IMR-90 (cell line): ENCODE measurements around the gene SLC5A3. TPM values are rescaled to one million over a fixed set of nuclear protein-coding genes. Genes with fewer than 3 reads are reported as not detected.

Source experiments
- ATAC-seq: fragments of 200-7000 bp; cut with Tn5 transposase; 2 replicates; pipeline ENCODE4 v1.9.1; 2020; ENCODE audit warnings: low read depth, mild to moderate bottlenecking, moderate library complexity
- BruUV-seq: library from RNA; stranded (reverse); fragments of 400-500 nt; replicated peaks from 2 replicates; lab custom pipeline; 2021; lab: Mats Ljungman, UMichigan
- CTCF ChIA-PET: fragments of 300-600 bp; formaldehyde crosslinking; extraction: SDS; loops from one replicate; lab custom pipeline; 2021; ENCODE audit warnings: antibody characterized with exemption; lab: Yijun Ruan, JAX
- POLR2A ChIA-PET: fragments of 300-600 bp; sonication (Branson Sonifier 250); formaldehyde crosslinking; loops from one replicate; lab custom pipeline; 2022; ENCODE audit warnings: antibody characterized with exemption; ENCODE audit not compliant: unreplicated experiment; lab: Charles Lee
- DNase-seq: peaks from one replicate; pipeline ENCODE4 v3.0.0; 2013
- H2AFZ ChIP-seq: replicated peaks from 2 replicates; pipeline ENCODE3; 2013; ENCODE audit warnings: low read length, mild to moderate bottlenecking; ENCODE audit not compliant: poor library complexity
- H2AK5ac ChIP-seq: 2 replicates; pipeline ENCODE4 v1.6.1; 2013; ENCODE audit warnings: low read depth, low read length, inconsistent platforms
- H2AK9ac ChIP-seq: replicated peaks from 2 replicates; pipeline ENCODE3; 2013; ENCODE audit warnings: mild to moderate bottlenecking, low read depth, low read length, moderate library complexity; ENCODE audit not compliant: poor library complexity
- H2BK120ac ChIP-seq: 2 replicates; pipeline ENCODE4 v1.6.1; 2013; ENCODE audit warnings: low read depth, low read length, inconsistent platforms
- H2BK15ac ChIP-seq: 3 replicates; pipeline ENCODE4 v1.6.1; 2013; ENCODE audit warnings: low read depth, low read length, inconsistent platforms
- H2BK20ac ChIP-seq: 2 replicates; pipeline ENCODE4 v1.6.1; 2013; ENCODE audit warnings: low read depth, mild to moderate bottlenecking, inconsistent platforms, low read length, moderate library complexity
- H2BK5ac ChIP-seq: 2 replicates; pipeline ENCODE4 v1.6.1; 2013; ENCODE audit warnings: mild to moderate bottlenecking, low read depth, low read length, inconsistent platforms; ENCODE audit not compliant: poor library complexity, severe bottlenecking
- H3K14ac ChIP-seq: replicated peaks from 2 replicates; pipeline ENCODE4 v1.6.1; 2013; ENCODE audit warnings: low read depth, low read length, inconsistent platforms
- H3K18ac ChIP-seq: 2 replicates; pipeline ENCODE4 v1.6.1; 2013; ENCODE audit warnings: low read depth, low read length, control low read depth
- H3K23ac ChIP-seq: 2 replicates; pipeline ENCODE4 v1.6.1; 2013; ENCODE audit warnings: low read depth, low read length, inconsistent platforms
- H3K27ac ChIP-seq: 2 replicates; pipeline ENCODE4 v1.5.1; 2013; ENCODE audit warnings: mild to moderate bottlenecking, control low read depth, low read length; ENCODE audit not compliant: insufficient read depth
- H3K27me3 ChIP-seq: 2 replicates; pipeline ENCODE4 v1.6.1; 2013; ENCODE audit warnings: low read length; ENCODE audit not compliant: control insufficient read depth, insufficient read depth
- H3K36me3 ChIP-seq: 2 replicates; pipeline ENCODE4 v1.6.1; 2013; ENCODE audit warnings: low read length, mixed read lengths; ENCODE audit not compliant: control insufficient read depth, insufficient read depth
- H3K4ac ChIP-seq: 2 replicates; pipeline ENCODE4 v1.6.1; 2013; ENCODE audit warnings: low read depth, low read length, inconsistent platforms
- H3K4me1 ChIP-seq: 2 replicates; pipeline ENCODE4 v1.6.1; 2013; ENCODE audit warnings: low read length, mixed read lengths; ENCODE audit not compliant: control insufficient read depth, insufficient read depth
- H3K4me2 ChIP-seq: 2 replicates; pipeline ENCODE4 v1.6.1; 2013; ENCODE audit warnings: low read depth, mild to moderate bottlenecking, control low read depth, low read length, moderate library complexity
- H3K4me3 ChIP-seq: 2 replicates; pipeline ENCODE4 v1.5.1; 2013; ENCODE audit warnings: low read depth, mild to moderate bottlenecking, control low read depth, low read length, moderate library complexity; ENCODE audit not compliant: insufficient read depth
- H3K56ac ChIP-seq: 2 replicates; pipeline ENCODE4 v1.6.1; 2013; ENCODE audit warnings: low read length, inconsistent platforms; ENCODE audit not compliant: insufficient read depth; ENCODE audit errors: extremely low read depth
- H3K79me1 ChIP-seq, 2 experiments: 2 replicates each; pipeline ENCODE4 v1.6.1; 2013; ENCODE audit warnings: low read length in 2 of 2, inconsistent platforms in 1 of 2, low read depth in 1 of 2
- H3K9ac ChIP-seq: 2 replicates; pipeline ENCODE4 v1.6.1; 2013; ENCODE audit warnings: low read depth, low read length, control low read depth
- H3K9me1 ChIP-seq: 2 replicates; pipeline ENCODE4 v1.6.1; 2013; ENCODE audit warnings: low read length, inconsistent platforms; ENCODE audit not compliant: insufficient read depth
- H3K9me3 ChIP-seq: 2 replicates; pipeline ENCODE4 v1.6.1; 2013; ENCODE audit warnings: low read length; ENCODE audit not compliant: control insufficient read depth, insufficient read depth
- H4K20me1 ChIP-seq: 2 replicates; pipeline ENCODE4 v1.6.1; 2013; ENCODE audit warnings: low read length, inconsistent platforms; ENCODE audit not compliant: insufficient read depth
- H4K5ac ChIP-seq: 2 replicates; pipeline ENCODE4 v1.6.1; 2013; ENCODE audit warnings: mild to moderate bottlenecking, low read depth, low read length, control low read depth
- H4K8ac ChIP-seq, 2 experiments: 2 replicates each; pipeline ENCODE4 v1.6.1; 2013; ENCODE audit warnings: low read depth in 2 of 2, low read length in 2 of 2, control low read depth in 1 of 2, inconsistent platforms in 1 of 2
- H4K91ac ChIP-seq: 2 replicates; pipeline ENCODE4 v1.6.1; 2013; ENCODE audit warnings: low read depth, low read length, inconsistent platforms; ENCODE audit not compliant: insufficient read depth
- ELK1 ChIP-seq: fragments of 150-350 bp; IDR thresholded peaks from 2 replicates; pipeline ENCODE4 v1.6.1; 2016; ENCODE audit warnings: low read depth, mild to moderate bottlenecking, low read length, moderate library complexity, borderline replicate concordance
- WGBS, 2 experiments: methylation state at CpG; one replicate each; pipeline versions ENCODE4 v1.1.5 to v1.1.7; 2013; ENCODE audit warnings: missing lambda C conversion rate in 2 of 2; ENCODE audit not compliant: insufficient read length in 1 of 2; ENCODE audit errors: extremely low coverage in 2 of 2; 5-methylcytosine and 5-hydroxymethylcytosine counted together
- dilution Hi-C: fragments of 300-500 bp; cut with HindIII; formaldehyde crosslinking; loops from one replicate; pipeline ENCODE4 v1.14.3; 2018; ENCODE audit warnings: low sequenced_read_pairs; ENCODE audit not compliant: unreplicated experiment
- in situ Hi-C: fragments of 300-500 bp; cut with MboI; formaldehyde crosslinking; loops from 3 replicates; pipeline ENCODE4 v1.14.3; 2019; ENCODE audit warnings: low sequenced_read_pairs, inconsistent platforms, mixed read lengths
- intact Hi-C: fragments of 100-400 bp; cut with micrococcal nuclease; formaldehyde crosslinking; loops from 2 replicates; pipeline ENCODE4 v1.10.0; 2022
- polyA plus RNA-seq, 3 experiments: library from polyadenylated mRNA; depleted of rRNA; stranded (reverse); fragments of >200 nt; gene quantifications; 2 replicates each; pipeline ENCODE4 v1.2.3, GENCODE V29; 2012; ENCODE audit warnings: low replicate concordance in 1 of 3
- total RNA-seq: library from RNA; depleted of rRNA; stranded (reverse); fragments of >200 nt; gene quantifications from 2 replicates; pipeline ENCODE4 v1.2.3, GENCODE V29; 2012

SLC5A3 gene
- total and polyA plus RNA-seq, 2 of the 4 experiments (the other 2 are of a cell fraction), result 1.8 to 9.9 TPM

GRCh38 chr21:34085129-34085528 lies 11.8 kb downstream of the SLC5A3 start:
- Histone ChIP-seq H2AFZ (no peak overlapping the region), H3K4me3 (no peak overlapping the region), H2BK20ac (no peak overlapping the region), H3K36me3 (peaks cover 3% of the 10 kb centered on the region), H2BK15ac (no peak overlapping the region), H4K8ac (no peak overlapping the region), H3K56ac (no peak overlapping the region), H4K20me1 (peaks cover 19% of the 10 kb centered on the region), H3K14ac (no peak overlapping the region), H2AK5ac (no peak overlapping the region), H3K4me1 (peaks cover 3% of the 10 kb centered on the region), H3K9me1 (peaks cover 3% of the 10 kb centered on the region), H3K27ac (no peak overlapping the region), H3K18ac (no peak overlapping the region), H3K4me2 (no peak overlapping the region), H3K23ac (no peak overlapping the region), H2BK5ac (no peak overlapping the region), H3K79me1 (peaks cover 44 to 80% of the 10 kb centered on the region in 2 experiments), H2BK120ac (no peak overlapping the region), H3K9ac (no peak overlapping the region), H3K4ac (no peak overlapping the region), H3K27me3 (no peaks in the 10 kb centered on the region), H2AK9ac (no peak overlapping the region), H3K9me3 (no peaks in the 10 kb centered on the region), H4K5ac (no peak overlapping the region), H4K91ac (no peak overlapping the region)
- ATAC-seq, result no peak
- intact Hi-C loops, result no loop called here
- in situ Hi-C loops, result no loop called here
- ChIA-PET POLR2A (no interaction called here), CTCF (no interaction called here)
- no peak for DNase-seq
- no peak for TF ChIP-seq ELK1
- no CpG with 5 or more reads among the region's 2 CpGs for WGBS, 2 experiments
- no TSS peak for BruUV-seq
- dilution Hi-C loops, result no loop called here
